ENCODE results near the gene SPATA31E1. TPM values are rescaled to one million over a fixed set of nuclear protein-coding genes. Genes with fewer than 3 reads are reported as not detected.

SPATA31E1 gene
- total RNA-seq, 2 experiments from 2014 or later = not detected

DNA sequence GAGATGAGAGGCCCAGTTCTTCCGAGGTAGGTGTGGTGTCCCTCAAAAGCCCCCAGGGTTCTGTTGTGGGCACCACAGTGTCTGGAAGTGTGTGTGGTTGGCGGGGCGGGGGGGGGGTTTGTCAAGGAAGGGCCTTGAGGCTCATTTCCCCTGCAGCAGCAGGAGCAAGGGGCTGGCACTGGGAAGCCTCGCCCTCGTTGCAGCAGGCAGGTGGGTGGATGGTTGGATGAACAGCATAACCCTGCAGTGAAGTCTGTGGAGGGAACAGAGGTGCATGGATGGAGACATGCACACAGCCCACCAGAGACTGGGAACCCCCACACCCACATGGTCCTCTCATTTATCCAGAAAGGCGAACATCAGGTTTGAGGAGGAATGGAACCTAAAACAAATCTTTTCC is 2.0 kb upstream of the SPATA31E1 start:
- H3K9me3 Mint-ChIP-seq = no peaks in the 10 kb centered on the region
- CTCF ChIA-PET = no interaction called here
- POLR2A ChIA-PET = no interaction called here
- H3K4me3 Mint-ChIP-seq = no peak overlapping the region
- no peak overlapping the region for H3K27ac Mint-ChIP-seq
- no peak for DNase-seq
- H3K36me3 Mint-ChIP-seq = no peaks in the 10 kb centered on the region
- H3K27me3 Mint-ChIP-seq = peaks cover 7% of the 10 kb centered on the region
- intact Hi-C loops (cut with micrococcal nuclease) = no loop called here
- peaks cover 4% of the 10 kb centered on the region for H3K4me1 Mint-ChIP-seq (ENCODE audit: low read depth)

DNA sequence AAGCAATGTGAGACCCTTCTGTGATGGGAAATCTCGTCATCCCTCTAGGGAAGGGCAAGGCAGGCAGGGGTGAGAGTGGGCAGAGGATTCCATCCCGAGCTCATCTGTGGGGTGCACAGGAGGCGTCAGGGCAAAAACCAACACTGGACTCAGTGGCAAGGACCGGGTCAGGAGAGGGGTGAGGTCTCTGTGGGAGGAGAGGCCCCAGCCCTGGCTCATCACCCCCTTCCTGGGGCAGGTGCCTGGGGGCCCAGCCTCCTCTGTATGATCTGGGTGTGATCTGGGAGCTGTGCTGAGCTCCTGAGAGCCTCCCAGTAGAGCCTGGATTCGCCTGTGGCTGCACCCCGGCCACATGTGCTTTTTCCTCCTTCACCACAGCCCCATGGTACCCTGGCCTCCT is 597 bp downstream of the SPATA31E1 start:
- ChIA-PET POLR2A (no interaction called here), CTCF (interaction anchor here (0.8 kb wide), 1 partner anchor 11 kb away, joined by 3 read pairs; no protein-coding TSS in a partner anchor)
- peaks cover 6% of the 10 kb centered on the region for H3K27me3 Mint-ChIP-seq
- peaks cover 4% of the 10 kb centered on the region for H3K4me1 Mint-ChIP-seq (ENCODE audit: low read depth)
- H3K9me3 Mint-ChIP-seq = no peaks in the 10 kb centered on the region
- intact Hi-C loops (cut with micrococcal nuclease) = no loop called here
- H3K27ac Mint-ChIP-seq = no peak overlapping the region
- no peak overlapping the region for H3K4me3 Mint-ChIP-seq
- no peaks in the 10 kb centered on the region for H3K36me3 Mint-ChIP-seq
- DNase-seq = no peak

GRCh38 chr9:87883990-87884389 is 1.3 kb downstream of the SPATA31E1 start:
- H3K36me3 Mint-ChIP-seq = no peaks in the 10 kb centered on the region
- H3K27me3 Mint-ChIP-seq = peaks cover 6% of the 10 kb centered on the region
- H3K9me3 Mint-ChIP-seq = no peaks in the 10 kb centered on the region
- POLR2A ChIA-PET = no interaction called here
- no peak overlapping the region for H3K27ac Mint-ChIP-seq
- intact Hi-C loops (cut with micrococcal nuclease) = no loop called here
- no peaks in the 10 kb centered on the region for H3K4me1 Mint-ChIP-seq (ENCODE audit: low read depth)
- no peak overlapping the region for H3K4me3 Mint-ChIP-seq
- no peak for DNase-seq
- CTCF ChIA-PET = no interaction called here

DNA sequence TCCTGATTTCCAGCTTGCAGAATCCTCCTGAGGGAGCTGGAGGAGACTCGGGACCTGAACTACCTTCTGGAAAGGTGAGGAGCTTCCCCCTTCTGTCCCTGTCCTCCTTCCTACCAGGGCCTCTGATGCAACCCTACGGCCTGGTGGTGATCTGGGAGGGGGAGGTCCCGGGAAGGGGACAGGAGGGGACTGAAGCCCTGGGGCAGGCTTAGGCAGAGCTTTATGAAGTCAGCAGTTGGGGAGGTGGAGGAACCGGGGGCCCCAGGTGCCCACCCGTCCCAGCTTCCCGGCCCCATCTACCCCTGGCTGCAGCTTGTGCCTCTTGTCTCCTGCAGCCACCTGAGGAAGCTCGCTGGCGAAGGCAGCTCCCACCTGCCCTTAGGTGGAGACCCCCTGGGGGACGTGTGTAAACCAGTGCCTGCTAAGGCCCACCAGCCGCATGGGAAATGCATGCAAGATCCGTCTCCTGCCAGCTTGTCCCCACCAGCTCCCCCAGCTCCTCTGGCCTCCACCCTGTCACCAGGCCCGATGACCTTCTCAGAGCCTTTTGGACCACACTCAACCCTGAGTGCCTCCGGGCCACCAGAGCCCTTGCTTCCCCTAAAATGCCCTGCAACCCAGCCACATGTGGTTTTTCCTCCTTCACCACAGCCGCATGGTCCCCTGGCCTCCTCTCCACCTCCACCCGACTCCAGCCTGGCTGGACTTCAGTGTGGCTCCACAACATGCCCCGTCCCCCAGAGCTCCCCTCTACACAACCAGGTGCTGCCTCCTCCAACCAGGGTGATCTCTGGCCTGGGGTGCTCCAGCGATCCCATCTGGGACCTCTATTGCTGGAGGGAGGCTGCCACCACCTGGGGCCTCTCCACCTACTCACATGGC is 2.1 kb downstream of the SPATA31E1 start:
- peaks cover 5% of the 10 kb centered on the region for H3K27me3 Mint-ChIP-seq
- intact Hi-C loops (cut with micrococcal nuclease) = no loop called here
- ChIA-PET POLR2A (no interaction called here), CTCF (no interaction called here)
- H3K4me1 Mint-ChIP-seq (ENCODE audit: low read depth) = no peaks in the 10 kb centered on the region
- H3K4me3 Mint-ChIP-seq = no peak overlapping the region
- H3K36me3 Mint-ChIP-seq = no peaks in the 10 kb centered on the region
- no peaks in the 10 kb centered on the region for H3K9me3 Mint-ChIP-seq
- DNase-seq = no peak
- H3K27ac Mint-ChIP-seq = no peak overlapping the region

- Mint-ChIP-seq H3K27me3 (peaks cover 1% of the 10 kb centered on the region), H3K27ac (no peak overlapping the region), H3K4me1 (ENCODE audit: low read depth) (no peaks in the 10 kb centered on the region), H3K4me3 (no peak overlapping the region), H3K36me3 (no peaks in the 10 kb centered on the region), H3K9me3 (no peaks in the 10 kb centered on the region)
- no peak for DNase-seq
- POLR2A ChIA-PET = no interaction called here
- intact Hi-C loops (cut with micrococcal nuclease) = no loop called here
- CTCF ChIA-PET = no interaction called here
Observed at GRCh38 chr9:87885484-87886189, 3.0 kb downstream of the SPATA31E1 start.

- intact Hi-C loops (cut with micrococcal nuclease) = no loop called here
- Mint-ChIP-seq H3K9me3 (no peaks in the 10 kb centered on the region), H3K4me3 (no peak overlapping the region), H3K27ac (no peak overlapping the region), H3K4me1 (ENCODE audit: low read depth) (no peaks in the 10 kb centered on the region), H3K27me3 (peaks cover 1% of the 10 kb centered on the region), H3K36me3 (no peaks in the 10 kb centered on the region)
- CTCF ChIA-PET = no interaction called here
- no peak for DNase-seq
- POLR2A ChIA-PET = no interaction called here
Observed at GRCh38 chr9:87886210-87886932, 3.7 kb downstream of the SPATA31E1 start.

DNA sequence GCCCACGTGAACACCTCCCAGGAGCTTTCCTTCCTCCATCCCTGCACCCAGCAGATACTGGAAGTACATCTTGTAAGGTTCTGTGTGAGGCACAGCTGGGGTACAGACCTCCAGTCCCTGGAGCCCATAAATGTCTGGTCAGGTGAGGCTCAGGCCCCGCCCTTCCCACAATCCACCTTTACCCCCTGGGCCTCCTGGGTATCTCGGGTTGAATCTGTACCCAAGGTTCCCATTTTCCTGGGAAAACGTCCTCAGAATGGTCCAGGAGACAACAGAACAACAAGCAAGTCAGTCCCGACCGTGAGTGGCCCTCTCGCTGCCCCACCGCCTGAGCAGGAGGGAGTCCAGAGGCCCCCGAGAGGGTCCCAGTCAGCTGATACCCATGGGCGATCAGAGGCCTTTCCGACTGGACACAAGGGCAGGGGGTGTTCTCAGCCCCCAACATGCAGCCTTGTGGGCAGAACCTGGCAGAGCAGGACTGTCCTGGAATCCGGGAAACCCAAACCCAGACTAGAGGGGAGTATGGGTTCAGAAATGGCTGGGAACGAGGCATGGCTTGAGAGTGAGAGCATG is 4.3 kb downstream of the SPATA31E1 start:
- ChIA-PET CTCF (no interaction called here), POLR2A (no interaction called here)
- no peak overlapping the region for H3K27ac Mint-ChIP-seq
- no peak for DNase-seq
- no peaks in the 10 kb centered on the region for H3K4me1 Mint-ChIP-seq (ENCODE audit: low read depth)
- no peak overlapping the region for H3K4me3 Mint-ChIP-seq
- no peaks in the 10 kb centered on the region for H3K9me3 Mint-ChIP-seq
- intact Hi-C loops (cut with micrococcal nuclease) = no loop called here
- peaks cover 1% of the 10 kb centered on the region for H3K27me3 Mint-ChIP-seq
- no peaks in the 10 kb centered on the region for H3K36me3 Mint-ChIP-seq

- Mint-ChIP-seq H3K27ac (no peak overlapping the region), H3K27me3 (peaks cover 1% of the 10 kb centered on the region), H3K36me3 (no peaks in the 10 kb centered on the region), H3K4me3 (no peak overlapping the region), H3K4me1 (ENCODE audit: low read depth) (no peaks in the 10 kb centered on the region), H3K9me3 (no peaks in the 10 kb centered on the region)
- CTCF ChIA-PET = no interaction called here
- no peak for DNase-seq
- intact Hi-C loops (cut with micrococcal nuclease) = no loop called here
- POLR2A ChIA-PET = no interaction called here
Observed at GRCh38 chr9:87887661-87888480, 5.2 kb downstream of the SPATA31E1 start.

DNA sequence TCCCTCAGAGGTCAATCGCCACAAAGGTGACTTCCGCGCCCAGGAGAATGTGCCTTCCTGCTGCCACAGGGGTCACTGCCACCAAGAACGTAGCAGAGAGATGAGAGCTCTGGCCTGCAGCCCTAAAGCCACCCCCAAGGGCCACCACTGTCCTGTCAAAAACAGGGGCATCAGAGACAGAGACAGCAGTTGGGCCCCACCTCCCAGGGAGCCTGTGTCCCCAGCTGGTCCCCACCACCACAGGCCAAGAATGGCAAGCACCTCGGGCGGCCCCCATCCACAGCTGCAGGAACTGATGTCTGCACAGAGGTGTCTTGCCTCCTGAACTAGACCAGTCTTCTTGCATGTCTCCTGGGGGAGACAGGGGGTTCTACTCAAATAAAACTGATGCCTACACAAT is 5.8 kb downstream of the SPATA31E1 start:
- Mint-ChIP-seq H3K9me3 (no peaks in the 10 kb centered on the region), H3K4me1 (ENCODE audit: low read depth) (no peaks in the 10 kb centered on the region), H3K27me3 (peaks cover 1% of the 10 kb centered on the region), H3K4me3 (no peak overlapping the region), H3K36me3 (no peaks in the 10 kb centered on the region), H3K27ac (no peak overlapping the region)
- CTCF ChIA-PET = no interaction called here
- POLR2A ChIA-PET = no interaction called here
- intact Hi-C loops (cut with micrococcal nuclease) = no loop called here
- peak; percentile 3 for DNase-seq

DNA sequence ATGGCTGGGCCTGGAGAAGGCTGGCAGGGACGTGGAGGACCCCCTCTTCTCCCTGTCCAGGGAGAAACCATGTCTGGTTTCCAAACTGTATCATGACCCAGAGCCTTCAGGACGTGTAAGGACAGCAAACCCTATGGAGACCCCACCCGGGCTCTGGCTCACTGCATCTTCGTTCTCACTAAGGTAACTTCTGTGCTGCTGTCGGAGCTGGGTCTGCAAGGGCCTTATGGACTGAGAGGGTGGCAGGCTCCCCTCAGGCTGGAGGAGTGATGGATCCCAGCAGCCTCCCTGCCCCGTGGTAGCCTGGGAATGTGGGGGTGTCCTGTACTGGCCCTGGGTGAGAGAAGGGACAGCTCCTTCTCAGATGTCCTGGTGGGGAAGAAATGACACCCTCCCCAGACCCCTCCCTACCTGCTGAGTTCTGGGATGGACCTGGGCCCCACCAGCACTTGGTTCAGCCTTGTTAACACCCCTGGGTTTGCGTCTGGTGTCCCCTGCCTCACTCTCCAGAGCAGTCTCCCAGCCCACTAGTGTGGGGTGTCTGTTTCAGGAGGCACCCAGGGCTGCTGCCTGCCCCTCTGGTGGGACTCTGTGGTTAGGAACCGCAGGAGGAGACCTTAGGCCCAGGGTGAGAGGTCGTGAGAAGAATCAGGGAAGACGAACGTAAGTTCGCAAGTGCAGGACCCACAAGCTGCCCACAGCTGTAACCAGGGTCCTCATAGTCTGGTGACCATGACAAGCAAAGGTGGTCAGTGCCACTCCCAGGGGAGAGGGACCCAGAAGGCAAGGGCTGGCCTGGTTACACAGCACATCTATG is 6.6 kb downstream of the SPATA31E1 start:
- no peak overlapping the region for H3K4me3 Mint-ChIP-seq
- CTCF ChIA-PET = no interaction called here
- no peaks in the 10 kb centered on the region for H3K9me3 Mint-ChIP-seq
- no peaks in the 10 kb centered on the region for H3K36me3 Mint-ChIP-seq
- DNase-seq = peak; percentile 4
- POLR2A ChIA-PET = no interaction called here
- intact Hi-C loops (cut with micrococcal nuclease) = no loop called here
- no peaks in the 10 kb centered on the region for H3K4me1 Mint-ChIP-seq (ENCODE audit: low read depth)
- H3K27ac Mint-ChIP-seq = no peak overlapping the region
- H3K27me3 Mint-ChIP-seq = peaks cover 1% of the 10 kb centered on the region

DNA sequence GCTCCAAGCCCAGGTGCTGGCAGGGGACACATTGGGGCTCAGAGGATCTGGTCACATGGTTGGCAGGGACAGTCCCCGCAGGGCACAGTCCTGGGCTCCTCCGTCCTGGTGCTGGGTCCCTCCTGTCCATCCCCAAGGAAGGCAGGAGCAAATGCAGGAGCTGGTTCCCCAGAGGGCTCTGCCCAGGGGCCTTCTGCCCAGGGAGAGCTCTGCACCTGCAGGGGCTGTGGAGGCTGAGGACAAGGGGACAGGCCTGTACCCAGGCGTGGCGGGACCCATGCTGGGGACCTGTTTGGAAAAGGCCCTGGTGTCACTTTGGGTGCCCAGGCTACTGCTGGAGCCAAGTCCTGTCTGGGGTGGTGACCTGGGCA is 7.2 kb downstream of the SPATA31E1 start:
- no peak overlapping the region for H3K4me3 Mint-ChIP-seq
- no peaks in the 10 kb centered on the region for H3K4me1 Mint-ChIP-seq (ENCODE audit: low read depth)
- no peaks in the 10 kb centered on the region for H3K36me3 Mint-ChIP-seq
- peaks cover 4% of the 10 kb centered on the region for H3K27me3 Mint-ChIP-seq
- H3K27ac Mint-ChIP-seq = no peak overlapping the region
- POLR2A ChIA-PET = no interaction called here
- intact Hi-C loops (cut with micrococcal nuclease) = no loop called here
- peak; percentile 3 for DNase-seq
- CTCF ChIA-PET = no interaction called here
- H3K9me3 Mint-ChIP-seq = no peaks in the 10 kb centered on the region

Measured in activated CD4-positive, alpha-beta memory T cell treated with anti-CD3 and anti-CD28 coated beads for 36 hours (primary cell).